Dedifferentiated amniotic fluid mesenchymal stem cell (primary cell): Measurements from ENCODE around the gene ACAD9.
"Not testable (repeated sequence)": the region's sequence is repeated elsewhere in the genome, so short reads cannot be mapped to it uniquely, and the experiment has no call there.

Experiments
- DNase-seq: peaks from one replicate; pipeline ENCODE4 v3.0.0-alpha.2; 2016; ENCODE audit errors: extremely low spot score

ACAD9 gene

DNA sequence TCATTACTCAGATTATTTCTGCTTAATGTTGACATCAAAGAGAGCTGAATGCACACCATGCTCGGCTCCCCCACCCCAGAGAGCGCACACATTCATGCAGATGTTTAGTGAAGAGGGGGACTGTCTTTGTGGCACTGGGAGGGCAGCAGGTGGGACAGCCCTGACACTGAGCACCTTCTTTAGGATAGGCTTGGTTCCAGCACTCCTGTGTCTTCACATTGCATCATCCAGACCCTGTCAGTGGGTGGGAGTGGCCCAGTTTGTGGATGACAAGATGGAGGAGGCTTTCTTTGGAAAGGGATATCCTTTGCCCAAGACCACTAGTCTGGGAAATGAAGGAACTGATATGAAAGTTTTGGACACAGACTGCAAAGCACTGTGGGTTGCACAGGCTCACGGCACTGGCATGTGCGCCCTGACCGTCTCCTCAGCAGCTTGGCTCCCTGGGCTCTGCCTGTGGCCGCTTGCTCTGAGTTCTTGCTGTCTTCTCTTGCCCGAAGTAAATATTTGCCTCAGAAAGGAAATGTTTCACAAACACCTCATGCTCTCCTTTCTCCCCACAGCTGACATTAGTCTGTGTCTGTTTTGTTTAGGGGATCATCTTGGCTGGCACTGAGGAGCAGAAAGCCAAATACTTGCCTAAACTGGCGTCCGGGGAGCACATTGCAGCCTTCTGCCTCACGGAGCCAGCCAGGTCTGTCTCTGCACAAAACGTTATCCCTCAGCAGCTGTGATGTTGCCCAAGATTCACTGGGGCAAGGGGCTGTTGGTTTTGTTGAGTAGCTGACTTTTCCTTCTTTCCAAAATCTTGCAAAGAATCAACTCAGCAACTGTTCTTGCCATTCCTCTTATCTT is 16.6 kb downstream of the ACAD9 start:
- no peak for DNase-seq

GRCh38 chr3:128902426-128902825 is 23.0 kb downstream of the ACAD9 start:
- no peak for DNase-seq

- no peak for DNase-seq
Measured at GRCh38 chr3:128903501-128903900, 24.1 kb downstream of the ACAD9 start.

DNA sequence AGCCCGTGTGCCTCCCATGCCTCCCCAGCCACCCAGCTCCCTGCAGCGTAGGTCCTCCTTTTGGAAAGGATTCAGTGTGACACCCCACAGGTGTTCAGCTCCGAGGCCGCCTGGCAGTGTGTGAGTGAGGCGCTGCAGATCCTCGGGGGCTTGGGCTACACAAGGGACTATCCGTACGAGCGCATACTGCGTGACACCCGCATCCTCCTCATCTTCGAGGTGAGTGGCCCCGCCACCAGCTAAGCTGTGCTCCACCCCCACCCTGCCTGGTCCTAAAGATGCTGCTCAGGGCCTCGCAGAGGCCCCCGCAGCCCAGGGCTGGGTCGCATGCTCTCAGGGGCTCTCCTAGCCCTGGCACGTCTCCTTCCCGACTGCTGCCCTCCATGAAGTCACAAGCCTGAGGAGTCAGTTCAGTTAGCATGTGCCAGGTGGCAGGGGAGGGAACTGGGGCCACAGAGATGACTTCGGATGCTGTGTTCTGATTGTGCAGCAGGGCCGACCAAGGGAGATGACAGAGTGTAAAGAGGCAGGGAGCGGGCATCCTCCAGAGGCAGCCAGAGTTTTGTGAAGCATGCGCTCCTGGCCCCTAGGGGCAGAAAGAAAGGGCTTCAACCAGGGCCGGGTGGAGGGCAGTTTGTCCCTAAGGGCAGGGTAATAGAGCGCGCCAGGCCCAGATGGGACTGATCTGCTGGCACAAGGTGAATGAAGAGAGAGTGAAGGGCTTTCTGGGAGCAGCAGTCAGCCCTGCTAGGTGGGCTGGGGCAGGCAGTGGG is 26.8 kb downstream of the ACAD9 start:
- no peak for DNase-seq

DNA sequence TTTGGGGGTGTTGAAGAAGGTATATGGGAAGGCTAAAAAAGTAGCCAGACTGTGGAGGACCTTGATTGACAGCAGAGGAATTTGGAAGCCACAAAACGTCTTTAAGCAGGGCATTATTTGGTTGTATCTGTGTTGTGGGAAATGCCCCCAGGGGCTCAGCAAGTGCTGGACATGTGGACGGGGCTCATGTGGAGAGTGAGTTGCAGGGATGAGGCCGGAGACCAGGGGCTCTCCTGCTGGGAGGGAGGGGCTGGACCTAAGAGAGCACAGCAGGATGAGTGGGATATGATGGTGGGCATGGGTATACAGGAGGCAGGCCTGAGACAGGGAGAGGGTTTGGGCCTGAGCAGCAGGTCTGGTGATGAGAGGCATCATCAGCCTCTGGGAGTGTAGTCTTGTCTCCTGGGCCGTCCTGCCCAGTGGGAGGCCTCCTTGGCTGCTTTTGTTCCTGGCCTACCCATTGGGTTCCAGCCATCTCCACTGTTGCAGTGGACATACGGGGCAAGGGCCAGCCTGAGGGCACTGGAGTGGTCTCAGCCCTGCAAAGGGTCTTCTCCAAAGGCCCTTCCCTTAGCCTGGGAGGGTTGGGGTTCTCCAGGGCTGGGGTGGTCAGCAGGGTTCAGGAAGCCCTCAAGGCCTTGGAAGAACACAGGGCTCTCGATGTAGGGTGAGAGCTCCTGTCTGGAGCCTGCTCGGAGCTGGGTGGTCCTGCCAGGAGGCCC is 27.5 kb downstream of the ACAD9 start:
- no peak for DNase-seq

- no peak for DNase-seq
Measured at GRCh38 chr3:128907706-128908445, 28.5 kb downstream of the ACAD9 start.

GRCh38 chr3:128908951-128909350 is 29.5 kb downstream of the ACAD9 start:
- DNase-seq, result no peak

DNA sequence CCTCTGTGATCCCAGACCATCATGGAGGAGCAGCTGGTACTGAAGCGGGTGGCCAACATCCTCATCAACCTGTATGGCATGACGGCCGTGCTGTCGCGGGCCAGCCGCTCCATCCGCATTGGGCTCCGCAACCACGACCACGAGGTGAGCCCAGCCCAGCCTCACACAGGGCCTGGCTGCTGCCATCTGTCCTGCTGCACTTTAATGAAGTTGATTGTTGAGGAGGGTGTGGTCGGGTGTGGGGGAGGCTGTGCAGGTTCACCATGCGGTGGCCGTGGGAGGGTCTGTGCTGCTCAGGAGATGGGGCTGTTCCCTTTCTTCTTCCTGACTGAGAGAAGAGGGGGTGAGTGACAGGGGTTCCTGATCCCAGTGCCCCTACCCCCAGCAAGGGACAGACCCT is 30.6 kb downstream of the ACAD9 start:
- DNase-seq, result no peak

DNA sequence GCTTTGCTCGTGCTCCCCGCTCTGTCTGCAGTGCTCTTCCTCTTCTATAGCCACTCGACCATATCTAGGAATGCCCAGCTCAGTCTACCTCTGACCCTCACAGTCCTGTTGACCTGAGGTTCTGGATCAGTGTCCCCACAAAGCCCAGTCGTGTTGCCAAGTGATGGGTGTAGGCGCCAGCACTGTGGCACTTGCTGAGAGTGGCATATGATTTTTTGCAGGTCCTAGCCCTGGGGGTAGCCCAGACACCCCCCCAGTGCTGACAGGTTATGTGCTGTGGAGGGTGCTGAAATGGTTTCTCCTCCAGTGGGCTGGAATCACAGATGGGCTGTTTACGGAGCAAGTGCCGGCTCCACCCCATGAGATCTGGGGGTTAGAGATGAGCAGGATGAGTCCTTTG is 32.5 kb downstream of the ACAD9 start:
- no peak for DNase-seq

DNA sequence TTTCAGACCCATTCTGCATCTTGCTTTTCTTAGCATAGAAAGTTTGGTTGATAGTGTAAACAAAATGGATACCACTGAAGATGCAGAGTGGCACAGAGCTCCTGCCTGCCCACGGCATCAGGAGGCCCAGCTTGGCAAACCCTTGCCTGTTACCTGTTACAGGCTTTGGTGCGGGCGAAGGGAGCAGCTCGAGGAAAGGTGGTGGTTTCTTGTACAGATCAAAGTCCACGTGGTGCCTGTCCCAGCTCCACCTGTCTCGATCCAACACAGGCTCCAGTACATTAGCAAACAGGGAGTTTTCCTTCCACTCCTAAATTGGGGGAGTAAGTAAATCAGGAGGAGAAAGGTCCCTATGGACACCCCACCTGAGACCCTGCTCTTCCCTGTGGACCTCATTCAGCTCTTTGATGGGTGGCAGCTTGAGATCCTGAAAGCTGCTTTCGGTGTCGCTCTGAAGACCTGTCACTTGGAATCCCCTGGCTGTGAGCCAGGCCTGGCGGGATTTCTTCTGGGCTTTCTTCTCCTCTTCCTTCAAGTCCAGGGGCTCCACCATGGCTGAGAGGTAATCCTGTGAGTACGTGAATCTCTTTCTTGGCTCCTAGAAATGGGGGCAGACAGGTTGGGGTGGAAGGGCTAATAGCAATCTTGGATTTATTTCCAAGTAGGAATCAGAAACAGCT is 35.7 kb downstream of the ACAD9 start:
- DNase-seq, result no peak

DNA sequence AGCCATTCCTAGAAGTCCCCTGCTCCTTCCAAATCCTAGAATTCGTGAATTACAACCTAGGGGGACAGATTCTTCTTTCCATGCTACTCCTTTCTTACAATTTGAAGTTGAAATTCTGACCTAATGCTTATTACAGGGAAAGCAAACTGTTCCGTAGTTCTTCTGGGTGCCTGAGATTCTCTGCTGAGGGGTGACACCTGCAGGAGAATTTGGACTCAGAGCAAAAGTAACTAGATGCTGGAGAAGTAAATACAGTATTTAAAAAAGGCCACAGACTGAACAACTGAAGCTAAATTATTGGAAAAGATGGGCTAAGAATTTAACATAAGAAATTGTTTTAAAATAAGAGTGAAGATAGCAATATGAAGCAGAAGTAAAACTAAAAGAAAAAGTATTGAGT is 37.9 kb downstream of the ACAD9 start:
- no peak for DNase-seq

- DNase-seq, result no peak
Measured at GRCh38 chr3:128919988-128920387, 40.6 kb downstream of the ACAD9 start.

- no peak for DNase-seq
Measured at GRCh38 chr3:128922804-128923459, 43.5 kb downstream of the ACAD9 start.

DNA sequence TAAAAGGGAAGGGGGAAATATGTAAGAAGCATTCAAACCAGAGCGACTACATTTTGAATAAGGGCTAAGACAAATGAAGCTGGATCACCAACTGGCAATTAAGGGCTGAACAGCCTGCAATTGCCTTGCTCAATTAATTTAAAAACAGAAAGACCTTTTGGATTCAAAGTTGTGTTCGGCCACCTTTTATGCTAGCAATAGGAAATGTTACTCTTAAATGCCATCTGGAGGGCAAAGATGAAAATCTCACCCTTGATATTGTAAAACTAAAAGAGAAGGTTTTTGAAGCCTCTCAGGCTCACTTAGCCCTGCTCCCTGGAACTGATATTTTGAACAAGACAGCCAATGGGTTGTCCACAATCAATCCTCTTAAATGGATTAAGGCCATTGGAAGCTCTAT is 44.2 kb downstream of the ACAD9 start:
- DNase-seq, result no peak

- not testable (repeated sequence) for DNase-seq
Measured at GRCh38 chr3:128923986-128924385, 44.6 kb downstream of the ACAD9 start.

DNA sequence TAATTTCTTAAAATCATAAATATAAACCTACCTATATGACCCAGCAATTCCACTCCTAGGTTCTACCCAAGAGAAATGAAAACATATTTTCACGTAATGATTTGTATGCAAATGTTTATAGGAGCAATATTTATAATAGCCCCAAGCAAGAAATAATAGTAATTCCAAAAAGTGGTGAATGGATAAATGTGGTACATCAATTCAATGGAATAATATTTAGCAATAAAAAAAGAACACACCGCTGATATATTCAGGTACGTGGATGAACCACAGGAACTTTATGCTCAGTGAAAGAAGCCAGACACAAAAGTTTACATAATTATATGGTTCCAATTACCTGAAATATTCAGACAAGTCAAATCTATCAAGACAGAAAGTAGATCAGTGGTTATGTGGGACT is 49.9 kb downstream of the ACAD9 start:
- no peak for DNase-seq

DNA sequence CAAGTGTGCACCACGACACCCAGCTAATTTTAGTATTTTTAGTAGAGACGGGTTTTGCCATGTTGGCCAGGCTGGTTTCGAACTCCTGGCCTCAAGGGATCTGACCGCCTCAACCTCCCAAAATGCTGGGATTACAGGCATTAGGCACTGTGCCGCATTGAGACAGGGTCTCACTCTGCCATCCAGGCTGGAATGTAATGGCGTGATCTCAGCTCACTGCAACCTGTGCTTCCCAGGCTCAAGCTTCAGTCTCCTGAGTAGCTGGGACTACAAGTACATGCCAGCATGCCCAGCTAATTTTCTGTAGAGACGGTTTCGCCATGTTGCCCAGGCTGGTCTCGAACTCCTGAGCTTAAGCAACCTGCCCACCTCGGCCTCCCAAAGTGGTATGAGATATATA is 51.6 kb downstream of the ACAD9 start:
- DNase-seq, result no peak

DNA sequence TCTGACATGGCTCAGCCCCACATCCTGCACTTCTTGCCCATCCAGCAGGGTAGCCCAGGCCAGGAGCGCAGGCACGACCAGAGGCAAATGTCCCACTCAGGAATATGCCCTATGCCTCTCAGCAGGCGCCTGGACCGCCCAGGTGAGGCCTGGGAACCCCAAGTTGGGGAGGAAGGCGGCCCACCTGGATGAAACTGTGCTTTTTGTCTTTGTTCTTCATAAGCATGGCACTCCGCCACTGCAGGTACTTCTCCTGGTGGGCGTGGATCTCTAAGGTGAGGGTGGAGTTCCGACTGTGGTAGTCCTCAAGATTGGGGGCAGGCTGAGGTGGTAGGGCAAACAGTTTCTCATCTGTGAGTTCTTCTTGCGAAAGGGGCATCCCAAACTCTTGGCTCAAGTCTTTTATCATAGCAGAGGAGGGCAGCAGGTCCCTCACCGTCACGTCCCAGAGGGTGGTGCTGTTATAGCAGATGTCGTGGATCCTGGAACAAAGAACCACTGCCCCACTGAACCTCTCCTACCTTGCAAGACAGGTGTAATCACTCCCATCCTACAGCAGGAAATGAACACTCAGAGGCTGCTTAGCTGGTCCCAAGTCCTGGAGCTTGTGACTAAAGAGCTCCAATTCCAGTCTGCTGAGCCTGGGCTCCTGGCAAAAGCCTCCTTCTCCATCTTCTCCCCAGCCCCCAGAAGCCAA is 53.2 kb downstream of the ACAD9 start:
- no peak for DNase-seq

DNA sequence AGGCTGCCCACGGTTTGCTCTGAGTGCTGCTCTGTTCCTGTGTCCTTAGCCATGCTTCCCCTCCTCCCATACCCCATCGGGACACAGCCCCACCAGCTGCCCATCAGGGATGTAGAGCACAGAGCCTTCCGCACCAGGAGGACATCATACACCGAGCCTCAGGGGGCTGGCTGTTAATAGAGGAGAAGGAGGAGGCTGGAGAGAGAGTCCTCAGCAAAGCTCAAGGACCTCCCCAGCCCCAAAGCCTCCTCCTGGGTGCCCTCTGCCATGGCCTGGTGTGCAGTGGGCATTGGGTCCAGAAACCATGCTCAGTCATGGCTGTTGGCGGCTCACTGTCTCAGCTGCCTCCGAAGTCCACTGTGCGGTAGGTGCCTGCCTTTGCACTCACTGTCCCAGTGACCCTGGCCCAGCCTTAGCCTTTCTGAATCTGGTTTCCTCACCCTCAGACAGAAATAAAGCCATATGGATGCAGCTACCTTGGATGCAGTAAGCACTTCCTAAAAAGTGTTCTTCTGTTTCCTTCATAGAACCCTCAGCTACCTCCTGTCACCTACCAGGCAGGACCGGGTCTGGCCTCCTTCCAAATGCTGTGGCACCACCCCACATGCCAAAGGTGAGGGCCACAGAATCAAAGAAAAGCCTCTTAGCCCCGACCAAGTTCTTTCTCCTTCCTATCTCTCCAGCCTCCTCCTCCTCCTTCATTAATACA is 53.9 kb downstream of the ACAD9 start:
- DNase-seq, result no peak

DNA sequence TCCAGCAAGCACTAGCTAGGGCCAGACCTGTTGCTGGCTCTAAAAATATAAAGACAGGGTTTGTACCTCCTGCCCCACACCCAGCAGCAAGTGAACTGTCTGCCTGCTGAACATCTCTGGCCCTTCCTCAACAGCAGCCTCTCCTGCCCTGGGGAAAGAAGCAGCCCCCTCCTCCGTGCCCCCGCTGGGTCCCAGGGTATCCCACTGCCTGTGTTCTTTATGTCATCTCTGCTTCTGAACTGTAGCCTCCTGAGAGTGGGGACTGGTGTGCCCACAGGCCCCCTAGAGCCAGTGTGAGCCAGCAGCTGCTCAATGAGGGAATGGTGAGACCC is 54.5 kb downstream of the ACAD9 start:
- no peak for DNase-seq
